Tibial artery (tissue), 4 donors: ENCODE measurements around the gene FRMPD1.

Source experiments
- DNase-seq, 2 donors: peaks; one replicate each; pipeline ENCODE4 v3.0.0-alpha.2; 2019
- H3K27ac ChIP-seq, 2 donors: fragments of 200-600 bp; sonication (generic) in 1 of 2; 1 replicate in 1 of 2; 2 replicates in 1 of 2; pipeline ENCODE4 v1.5.1; 2018 to 2019; ENCODE audit warnings: mild to moderate bottlenecking in 1 of 2
- H3K27me3 ChIP-seq, 2 donors: fragments of 200-600 bp; sonication (generic) in 1 of 2; one replicate each; pipeline versions ENCODE4 v1.5.1 to v1.6.0; 2016 to 2019
- H3K36me3 ChIP-seq, 3 donors: fragments of 200-600 bp; sonication (generic) in 2 of 3; one replicate each; pipeline ENCODE4 v1.5.1; 2016 to 2019; ENCODE audit warnings: mild to moderate bottlenecking in 2 of 3
- H3K4me1 ChIP-seq, 4 donors: fragments of 200-600 bp; sonication (generic) in 2 of 4; 1 replicate in 3 of 4; 2 replicates in 1 of 4; pipeline ENCODE4 v1.5.1; 2016 to 2019
- H3K4me3 ChIP-seq, 2 donors: fragments of 200-600 bp; sonication (generic) in 1 of 2; 1 replicate in 1 of 2; 2 replicates in 1 of 2; pipeline ENCODE4 v1.5.1; 2018 to 2019; ENCODE audit warnings: mild to moderate bottlenecking in 2 of 2
- H3K9me3 ChIP-seq, 3 donors: fragments of 200-600 bp; sonication (generic) in 1 of 3; one replicate each; pipeline ENCODE4 v1.5.1; 2016 to 2019
- CTCF ChIP-seq, 2 experiments: fragments of 200-600 bp in 1 of 2; fragments of 450-650 bp in 1 of 2; IDR thresholded peaks; one replicate each; pipeline ENCODE4 v1.5.1; 2017 to 2019; ENCODE audit warnings: antibody characterized with exemption in 2 of 2, mild to moderate bottlenecking in 1 of 2, moderate library complexity in 1 of 2
- intact Hi-C: fragments of 100-400 bp; cut with DNase I; formaldehyde crosslinking; loops from one replicate; pipeline ENCODE4 v1.15.0; 2023; ENCODE audit warnings: low total_unique reads

The FRMPD1 gene

GRCh38 chr9:37740128-37740527 lies 89.4 kb downstream of the FRMPD1 start:
- Histone ChIP-seq H3K4me3 (no peak overlapping the region), H3K4me1 (no peaks in the 10 kb centered on the region), H3K27me3 (peaks cover 0 to 5% of the 10 kb centered on the region in 2 donors), H3K36me3 (no peaks in the 10 kb centered on the region), H3K27ac (no peak overlapping the region), H3K9me3 (no peaks in the 10 kb centered on the region)
- intact Hi-C loops = loop anchor here (10.0 kb wide), 1 partner anchor 165 kb away; the partner anchor contains the start of gene SLC25A51
- no peak for DNase-seq
- TF ChIP-seq CTCF (IDR thresholded peaks at IDR 0.05) = no peak

- no peak for TF ChIP-seq CTCF (IDR thresholded peaks at IDR 0.05)
- Histone ChIP-seq H3K27me3 (peaks cover 0 to 5% of the 10 kb centered on the region in 2 donors), H3K4me3 (no peak overlapping the region), H3K27ac (no peak overlapping the region), H3K4me1 (no peaks in the 10 kb centered on the region), H3K9me3 (no peaks in the 10 kb centered on the region), H3K36me3 (no peaks in the 10 kb centered on the region)
- intact Hi-C loops = loop anchor here (10.0 kb wide), 1 partner anchor 164 kb away; the partner anchor contains the start of gene SLC25A51
- no peak for DNase-seq
Measured at GRCh38 chr9:37740631-37741328, 90.0 kb downstream of the FRMPD1 start.

- H3K36me3 ChIP-seq = no peaks in the 10 kb centered on the region
- intact Hi-C loops = loop anchor here (10.0 kb wide), 1 partner anchor 159 kb away; the partner anchor contains the start of gene SLC25A51
- H3K4me1 ChIP-seq = no peaks in the 10 kb centered on the region
- no peak overlapping the region for H3K27ac ChIP-seq
- no peak for DNase-seq
- H3K9me3 ChIP-seq = no peaks in the 10 kb centered on the region
- H3K27me3 ChIP-seq = no peaks in the 10 kb centered on the region
- no peak overlapping the region for H3K4me3 ChIP-seq
- no peak for TF ChIP-seq CTCF (IDR thresholded peaks at IDR 0.05)
Measured at GRCh38 chr9:37745970-37746369, 95.2 kb downstream of the FRMPD1 start.

- no peaks in the 10 kb centered on the region for H3K36me3 ChIP-seq
- H3K4me1 ChIP-seq = no peaks in the 10 kb centered on the region
- no peaks in the 10 kb centered on the region for H3K27me3 ChIP-seq
- no peak for DNase-seq
- H3K9me3 ChIP-seq = no peaks in the 10 kb centered on the region
- intact Hi-C loops = loop anchor here (10.0 kb wide), 1 partner anchor 158 kb away; the partner anchor contains the start of gene SLC25A51
- no peak overlapping the region for H3K4me3 ChIP-seq
- H3K27ac ChIP-seq = no peak overlapping the region
- TF ChIP-seq CTCF (IDR thresholded peaks at IDR 0.05) = no peak
Measured at GRCh38 chr9:37746448-37747270, 95.9 kb downstream of the FRMPD1 start.

- intact Hi-C loops = loop anchor here (10.0 kb wide), 1 partner anchor 157 kb away; the partner anchor contains the start of gene SLC25A51
- Histone ChIP-seq H3K4me1 (no peaks in the 10 kb centered on the region), H3K36me3 (no peaks in the 10 kb centered on the region), H3K27me3 (no peaks in the 10 kb centered on the region), H3K27ac (no peak overlapping the region), H3K4me3 (no peak overlapping the region), H3K9me3 (no peaks in the 10 kb centered on the region)
- TF ChIP-seq CTCF (IDR thresholded peaks at IDR 0.05) = peak; percentile 62 to 86
- DNase-seq = no peak
Measured at GRCh38 chr9:37747271-37747753, 96.6 kb downstream of the FRMPD1 start.
